K562 (cell line): ENCODE results near the gene RAVER2. TPM values are rescaled to one million over a fixed set of nuclear protein-coding genes. Genes with fewer than 3 reads are reported as not detected.

Source experiments
- ELK3 ChIP-seq: fragments of 450-650 bp; formaldehyde crosslinking; IDR thresholded peaks from 2 replicates; pipeline ENCODE4 v1.4.0; 2020; ENCODE audit warnings: mild to moderate bottlenecking
- ESRRA ChIP-seq: fragments of 450-650 bp; IDR thresholded peaks from 2 replicates; pipeline ENCODE4 v1.6.1; 2014; ENCODE audit warnings: low read depth, mild to moderate bottlenecking, moderate library complexity, borderline replicate concordance
- GATA2 ChIP-seq: sonication (generic); formaldehyde crosslinking; IDR thresholded peaks from 2 replicates; pipeline ENCODE4 v1.4.0; 2020; ENCODE audit warnings: mild to moderate bottlenecking, missing genetic modification reagents
- NFIC ChIP-seq: fragments of 450-650 bp; IDR thresholded peaks from 2 replicates; pipeline ENCODE4 v1.6.1; 2017; ENCODE audit warnings: mild to moderate bottlenecking, inconsistent platforms
- NFIX ChIP-seq: fragments of 250-450 bp; sonication (Bioruptor Pico); IDR thresholded peaks from 2 replicates; pipeline ENCODE4 v1.4.0; 2020; ENCODE audit warnings: low read depth, mild to moderate bottlenecking, moderate library complexity
- PHB2 ChIP-seq: fragments of 450-650 bp; IDR thresholded peaks from 2 replicates; pipeline ENCODE4 v1.6.1; 2017; ENCODE audit warnings: low read depth
- SMAD1 ChIP-seq: fragments of 150-350 bp; IDR thresholded peaks from 2 replicates; pipeline ENCODE4 v1.6.1; 2014; ENCODE audit warnings: low read length, low read depth; ENCODE audit not compliant: partially characterized antibody
- TAF15 ChIP-seq: fragments of 200-400 bp; formaldehyde crosslinking; IDR thresholded peaks from 2 replicates; pipeline ENCODE4 v1.6.1; 2017; ENCODE audit warnings: mild to moderate bottlenecking, low read depth, low read length, moderate library complexity
- TAF7 ChIP-seq: fragments of 450-650 bp; IDR thresholded peaks from 2 replicates; pipeline ENCODE4 v1.6.1; 2016; ENCODE audit warnings: missing genetic modification characterization, missing compliant biosample characterization
- TAL1 ChIP-seq: fragments of 450-650 bp; IDR thresholded peaks from 2 replicates; pipeline ENCODE4 v1.6.1; 2016; ENCODE audit warnings: mild to moderate bottlenecking
- TEAD1 ChIP-seq, 2 experiments: fragments of 450-650 bp in 1 of 2; sonication (generic) in 1 of 2; formaldehyde crosslinking; IDR thresholded peaks; 2 replicates each; pipeline versions ENCODE4 v1.4.0 to v1.8.0; 2020 to 2022; ENCODE audit warnings: mild to moderate bottlenecking in 2 of 2, missing genetic modification reagents in 1 of 2
- ZBTB34 ChIP-seq: fragments of 250-450 bp; sonication (Bioruptor Pico); IDR thresholded peaks from 2 replicates; pipeline ENCODE4 v1.8.0; 2021; ENCODE audit warnings: mild to moderate bottlenecking, moderate library complexity
- ZNF253 ChIP-seq: fragments of 250-450 bp; sonication (Bioruptor Pico); conservative IDR thresholded peaks from 2 replicates; pipeline ENCODE4 v1.6.1; 2021; ENCODE audit warnings: mild to moderate bottlenecking
- ZNF263 ChIP-seq: sonication (generic); formaldehyde crosslinking; IDR thresholded peaks from 2 replicates; pipeline ENCODE4 v1.8.0; 2022; ENCODE audit warnings: mild to moderate bottlenecking, missing genetic modification reagents, borderline replicate concordance
- ZNF280B ChIP-seq: fragments of 250-450 bp; sonication (Bioruptor Pico); IDR thresholded peaks from 2 replicates; pipeline ENCODE4 v1.5.1; 2021; ENCODE audit warnings: mild to moderate bottlenecking
- ZNF512 ChIP-seq: IDR thresholded peaks from 2 replicates; pipeline ENCODE4 v1.6.1; 2016; ENCODE audit warnings: missing genetic modification characterization, missing compliant biosample characterization
- polyA plus RNA-seq, 8 experiments: library from polyadenylated mRNA; depleted of rRNA in 4 of 8; stranded (reverse) in 5 of 8; unstranded in 3 of 8; fragments of >200 nt; fragmentation: Nextera tagmentation in 2 of 8; fragmentation: Illumina TruSeq in 1 of 8; extraction: Ambion mirVana in 2 of 8; extraction: Trizol in 1 of 8; gene quantifications; 2 replicates each; pipeline versions ENCODE4 v1.2.1 to v1.2.3, GENCODE V29; 2011 to 2014; ENCODE audit warnings: inconsistent platforms in 1 of 8, missing spikeins in 1 of 8
- total RNA-seq, 7 experiments: library from RNA; depleted of rRNA in 6 of 7; stranded (reverse); fragments of >200 nt in 6 of 7; fragmentation: Illumina TruSeq in 2 of 7; extraction: Trizol in 2 of 7; gene quantifications; 2 replicates each; pipeline versions ENCODE4 v1.2.1 to v1.2.3, GENCODE V29; 2011 to 2021; ENCODE audit warnings: low replicate concordance in 1 of 7
- TF ChIP-seq, protein P1 (sequence below): sonication (generic); formaldehyde crosslinking; IDR thresholded peaks from 2 replicates; pipeline ENCODE4 v1.8.0; 2022; ENCODE audit warnings: missing genetic modification reagents, mild to moderate bottlenecking, moderate library complexity, borderline replicate concordance
- TF ChIP-seq, protein P2 (sequence below): fragments of 250-450 bp; sonication (Bioruptor Pico); IDR thresholded peaks from 2 replicates; pipeline ENCODE4 v1.5.0; 2021

Gene RAVER2
- total and polyA plus RNA-seq, 9 of the 15 experiments (the other 6 are each of a cell fraction or from before 2014, with no cell fraction given): 1.8 to 6.1 (median 4.4) TPM

DNA sequence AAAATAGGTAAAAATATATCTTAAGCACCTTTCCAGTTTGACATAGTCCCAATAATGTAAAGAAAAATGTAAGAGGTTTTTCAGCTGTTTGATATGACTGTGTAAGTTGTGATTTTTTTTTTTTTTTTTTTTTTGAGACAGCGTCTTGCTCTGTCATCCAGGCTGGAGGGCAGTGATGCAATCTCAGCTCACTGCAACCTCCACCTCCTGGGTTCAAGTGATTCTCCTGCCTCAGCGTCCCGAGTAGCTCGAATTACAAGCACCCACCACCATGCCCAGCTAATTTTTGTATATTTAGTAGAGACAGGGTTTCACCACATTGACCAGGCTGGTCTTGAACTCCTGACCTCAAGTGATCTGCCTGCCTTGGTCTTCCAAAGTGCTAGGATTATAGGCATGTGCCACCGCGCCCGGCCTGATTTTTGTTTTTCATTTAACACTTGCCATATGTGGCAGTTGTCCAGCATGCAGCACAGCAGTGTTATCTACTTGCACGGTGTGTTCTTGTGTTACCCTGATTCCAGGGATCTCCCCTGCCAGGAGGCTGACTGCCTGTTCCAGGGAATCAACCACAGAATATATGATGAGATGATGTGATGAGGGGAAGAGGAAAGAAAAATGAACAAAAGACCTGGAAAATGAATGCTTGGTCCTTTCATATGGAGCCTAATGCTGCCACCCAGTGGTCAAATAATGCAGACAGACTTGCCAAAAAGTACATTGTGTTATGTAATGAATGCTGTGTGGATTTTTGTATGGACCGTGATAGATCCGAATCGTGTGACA, 79.0 kb downstream of the RAVER2 start (continued):
- no peak for TF ChIP-seq NFIX (CRISPR knock-in tag)
- TF ChIP-seq, protein P1, sequence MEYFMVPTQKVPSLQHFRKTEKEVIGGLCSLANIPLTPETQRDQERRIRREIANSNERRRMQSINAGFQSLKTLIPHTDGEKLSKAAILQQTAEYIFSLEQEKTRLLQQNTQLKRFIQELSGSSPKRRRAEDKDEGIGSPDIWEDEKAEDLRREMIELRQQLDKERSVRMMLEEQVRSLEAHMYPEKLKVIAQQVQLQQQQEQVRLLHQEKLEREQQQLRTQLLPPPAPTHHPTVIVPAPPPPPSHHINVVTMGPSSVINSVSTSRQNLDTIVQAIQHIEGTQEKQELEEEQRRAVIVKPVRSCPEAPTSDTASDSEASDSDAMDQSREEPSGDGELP (CRISPR knock-in tag): no peak
- TF ChIP-seq ZNF263: no peak
- no peak for TF ChIP-seq PHB2
- no peak for TF ChIP-seq TEAD1 (CRISPR knock-in tag; IDR thresholded peaks at IDR 0.05)
- TF ChIP-seq TAF7 (tag): no peak
- no peak for TF ChIP-seq ZNF512 (tag)
- peak; percentile 23; the same call in 1 of the 2 replicates for TF ChIP-seq GATA2 (CRISPR knock-in tag)
- no peak for TF ChIP-seq TAF15
- peak; percentile 90 for TF ChIP-seq SMAD1
- no peak for TF ChIP-seq ELK3
- peak; percentile 51 for TF ChIP-seq TAL1
- no peak for TF ChIP-seq ZNF280B (CRISPR knock-in tag)
- TF ChIP-seq, protein P2, sequence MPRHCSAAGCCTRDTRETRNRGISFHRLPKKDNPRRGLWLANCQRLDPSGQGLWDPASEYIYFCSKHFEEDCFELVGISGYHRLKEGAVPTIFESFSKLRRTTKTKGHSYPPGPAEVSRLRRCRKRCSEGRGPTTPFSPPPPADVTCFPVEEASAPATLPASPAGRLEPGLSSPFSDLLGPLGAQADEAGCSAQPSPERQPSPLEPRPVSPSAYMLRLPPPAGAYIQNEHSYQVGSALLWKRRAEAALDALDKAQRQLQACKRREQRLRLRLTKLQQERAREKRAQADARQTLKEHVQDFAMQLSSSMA: no peak
- no peak for TF ChIP-seq ESRRA
- TF ChIP-seq NFIC: peak; percentile 55
- no peak for TF ChIP-seq ZBTB34
- TF ChIP-seq ZNF253 (CRISPR knock-in tag): no peak
